H1 (cell line): ENCODE measurements around the gene OPCML. TPM values are rescaled to one million over a fixed set of nuclear protein-coding genes. Genes with fewer than 3 reads are reported as not detected.
A peak's percentile ranks its signal among the peaks of the same experiment; 100 is the strongest.

Source experiments
- CTCF ChIA-PET: fragments of 300-600 bp; sonication (Branson Sonifier 250); formaldehyde crosslinking; loops from one replicate; lab custom pipeline; 2021; ENCODE audit not compliant: partially characterized antibody; lab: Charles Lee
- POLR2A ChIA-PET: fragments of 300-600 bp; sonication (Branson Sonifier 250); formaldehyde crosslinking; loops from one replicate; lab custom pipeline; 2021; ENCODE audit warnings: inconsistent platforms; ENCODE audit not compliant: partially characterized antibody; lab: Charles Lee
- DNase-seq, 2 experiments: peaks; one replicate each; pipeline versions ENCODE4 v3.0.0 to v3.0.0-alpha.2; 2010 to 2022; ENCODE audit warnings: low spot score in 2 of 2, low read depth in 1 of 2, mixed read lengths in 1 of 2
- FAIRE-seq: peaks from 2 replicates; lab custom pipeline; 2011; peaks lifted over from hg19 to GRCh38; lab: Jason Lieb, UNC
- H2AFZ ChIP-seq: 2 replicates; pipeline ENCODE4 v1.8.1; 2012; ENCODE audit warnings: low read length, inconsistent platforms
- H2AK5ac ChIP-seq: 2 replicates; pipeline ENCODE4 v1.6.1; 2013; ENCODE audit warnings: low read depth, low read length
- H2BK120ac ChIP-seq: replicated peaks from 2 replicates; pipeline ENCODE3; 2013; ENCODE audit warnings: low read depth, low read length, inconsistent platforms
- H2BK12ac ChIP-seq: 2 replicates; pipeline ENCODE4 v1.6.1; 2013; ENCODE audit warnings: low read depth, low read length
- H2BK15ac ChIP-seq: 2 replicates; pipeline ENCODE4 v1.6.1; 2013; ENCODE audit warnings: low read length
- H2BK20ac ChIP-seq: 2 replicates; pipeline ENCODE4 v1.6.1; 2013; ENCODE audit warnings: low read length
- H2BK5ac ChIP-seq: 2 replicates; pipeline ENCODE4 v1.6.1; 2013; ENCODE audit warnings: low read depth, low read length
- H3K14ac ChIP-seq: 2 replicates; pipeline ENCODE4 v1.6.1; 2013; ENCODE audit warnings: inconsistent platforms; ENCODE audit not compliant: insufficient read length
- H3K18ac ChIP-seq: 2 replicates; pipeline ENCODE4 v1.6.1; 2013; ENCODE audit warnings: low read length; ENCODE audit errors: extremely low read depth
- H3K23ac ChIP-seq: 2 replicates; pipeline ENCODE4 v1.6.1; 2013; ENCODE audit warnings: inconsistent platforms; ENCODE audit not compliant: insufficient read length
- H3K23me2 ChIP-seq: 2 replicates; pipeline ENCODE4 v1.6.1; 2013; ENCODE audit warnings: low read depth, low read length
- H3K27ac ChIP-seq: 2 replicates; pipeline ENCODE4 v1.6.1; 2011; ENCODE audit warnings: low read depth, low read length, inconsistent platforms
- H3K27me3 ChIP-seq, 4 experiments: replicated peaks in 1 of 4; 1 replicate in 1 of 4; 2 replicates in 3 of 4; pipeline versions ENCODE4 v1.6.1 to v1.8.1; 2011 to 2013; ENCODE audit warnings: low read length in 3 of 4, mild to moderate bottlenecking in 3 of 4, inconsistent platforms in 2 of 4, mixed read lengths in 2 of 4, moderate library complexity in 1 of 4; ENCODE audit not compliant: control insufficient read depth in 3 of 4, insufficient read depth in 3 of 4; ENCODE audit errors: extremely low read depth in 1 of 4
- H3K36me3 ChIP-seq, 4 experiments: 2 replicates each; pipeline versions ENCODE4 v1.6.1 to v1.8.1; 2011 to 2013; ENCODE audit warnings: mild to moderate bottlenecking in 4 of 4, low read length in 3 of 4, moderate library complexity in 2 of 4, control low read depth in 1 of 4, inconsistent platforms in 1 of 4; ENCODE audit not compliant: insufficient read depth in 4 of 4, control insufficient read depth in 2 of 4
- H3K4ac ChIP-seq: replicated peaks from 2 replicates; pipeline ENCODE3; 2013; ENCODE audit warnings: low read length, low read depth, mixed read lengths, inconsistent platforms; ENCODE audit not compliant: insufficient read length
- H3K4me1 ChIP-seq, 4 experiments: replicated peaks in 1 of 4; 1 replicate in 1 of 4; 2 replicates in 3 of 4; pipeline versions ENCODE4 v1.6.1 to v1.8.1; 2011 to 2013; ENCODE audit warnings: low read length in 3 of 4, inconsistent platforms in 2 of 4, mixed read lengths in 1 of 4; ENCODE audit not compliant: insufficient read depth in 4 of 4, control insufficient read depth in 3 of 4
- H3K4me2 ChIP-seq, 2 experiments: 2 replicates each; pipeline versions ENCODE4 v1.6.1 to v1.8.1; 2011 to 2013; ENCODE audit warnings: low read depth in 2 of 2, low read length in 2 of 2, control low read depth in 1 of 2, inconsistent platforms in 1 of 2, mild to moderate bottlenecking in 1 of 2; ENCODE audit not compliant: insufficient read depth in 1 of 2
- H3K4me3 ChIP-seq, 4 experiments: fragments of 200-600, 300-600 bp in 1 of 4; sonication (generic), shearing (Covaris generic), sonication (Bioruptor Twin) in 1 of 4; 2 replicates each; pipeline versions ENCODE4 v1.5.1 to v1.8.1; 2011 to 2016; ENCODE audit warnings: low read length in 4 of 4, low read depth in 3 of 4, control low read depth in 2 of 4, inconsistent platforms in 2 of 4, mild to moderate bottlenecking in 2 of 4, mixed read lengths in 1 of 4, moderate library complexity in 1 of 4; ENCODE audit not compliant: insufficient read depth in 2 of 4; ENCODE audit errors: extremely low read depth in 1 of 4
- H3K56ac ChIP-seq: replicated peaks from 2 replicates; pipeline ENCODE3; 2013; ENCODE audit warnings: low read depth, mild to moderate bottlenecking, mixed read lengths, low read length, inconsistent platforms; ENCODE audit not compliant: insufficient read length
- H3K79me1 ChIP-seq: 2 replicates; pipeline ENCODE4 v1.6.1; 2013; ENCODE audit warnings: low read depth, low read length, control low read depth
- H3K79me2 ChIP-seq, 2 experiments: 2 replicates each; pipeline versions ENCODE4 v1.6.1 to v1.8.1; 2012 to 2013; ENCODE audit warnings: low read length in 2 of 2, mild to moderate bottlenecking in 2 of 2, inconsistent platforms in 1 of 2; ENCODE audit not compliant: insufficient read depth in 2 of 2, control insufficient read depth in 1 of 2
- H3K9ac ChIP-seq, 4 experiments: replicated peaks in 1 of 4; 1 replicate in 1 of 4; 2 replicates in 3 of 4; pipeline versions ENCODE4 v1.6.1 to v1.8.1; 2011 to 2013; ENCODE audit warnings: low read depth in 3 of 4, low read length in 3 of 4, control low read depth in 2 of 4, mild to moderate bottlenecking in 2 of 4, moderate library complexity in 2 of 4, inconsistent platforms in 1 of 4; ENCODE audit errors: extremely low read depth in 1 of 4
- H3K9me3 ChIP-seq, 2 experiments: 2 replicates each; pipeline versions ENCODE4 v1.6.1 to v1.8.1; 2012 to 2013; ENCODE audit warnings: mild to moderate bottlenecking in 2 of 2, moderate library complexity in 2 of 2, control low read depth in 1 of 2, inconsistent platforms in 1 of 2, low read depth in 1 of 2, low read length in 1 of 2, mixed read lengths in 1 of 2; ENCODE audit not compliant: insufficient read depth in 2 of 2
- H4K20me1 ChIP-seq, 2 experiments: replicated peaks in 1 of 2; 2 replicates each; pipeline versions ENCODE3 to v1.8.1; 2011 to 2013; ENCODE audit warnings: inconsistent platforms in 2 of 2, low read length in 2 of 2, mild to moderate bottlenecking in 1 of 2; ENCODE audit not compliant: insufficient read depth in 2 of 2, control insufficient read depth in 1 of 2
- H4K5ac ChIP-seq: 2 replicates; pipeline ENCODE4 v1.6.1; 2013; ENCODE audit warnings: low read length, low read depth, mixed read lengths, inconsistent platforms; ENCODE audit not compliant: insufficient read length
- H4K8ac ChIP-seq: 2 replicates; pipeline ENCODE4 v1.8.0; 2013; ENCODE audit warnings: mild to moderate bottlenecking, moderate library complexity, low read length, inconsistent platforms; ENCODE audit not compliant: insufficient read depth; ENCODE audit errors: extremely low read depth
- H4K91ac ChIP-seq: replicated peaks from 2 replicates; pipeline ENCODE3; 2013; ENCODE audit warnings: low read length, mixed read lengths, inconsistent platforms; ENCODE audit not compliant: insufficient read length
- ZNF274 ChIP-seq: IDR thresholded peaks from 2 replicates; pipeline ENCODE4 v1.7.0; 2012; ENCODE audit warnings: low read length, borderline replicate concordance; ENCODE audit errors: extremely low read depth
- WGBS, 2 experiments: shearing (Covaris generic) in 1 of 2; methylation state at CpG; one replicate each; pipeline versions ENCODE4 v1.1.6 to v1.1.7; 2013 to 2015; ENCODE audit warnings: low lambda C conversion rate in 2 of 2, mixed read lengths in 2 of 2, inconsistent platforms in 1 of 2, low coverage in 1 of 2, missing lambda C conversion rate in 1 of 2; ENCODE audit not compliant: insufficient replicate concordance in 2 of 2, insufficient coverage in 1 of 2, insufficient read length in 1 of 2; ENCODE audit errors: extremely low coverage in 1 of 2, missing lambda C conversion rate in 1 of 2; 5-methylcytosine and 5-hydroxymethylcytosine counted together
- polyA plus RNA-seq, 7 experiments: library from polyadenylated mRNA; depleted of rRNA in 3 of 7; stranded (reverse) in 5 of 7; unstranded in 2 of 7; fragments of >200 nt in 5 of 7; fragments of 200-250 nt in 2 of 7; gene quantifications; 1 replicate in 5 of 7; 2 replicates in 1 of 7; 4 replicates in 1 of 7; pipeline versions ENCODE4 v1.2.1 to v1.2.3, GENCODE V29; 2011 to 2013; ENCODE audit warnings: missing spikeins in 2 of 7, mixed read lengths in 2 of 7
- total RNA-seq: library from RNA; stranded (reverse); fragmentation: NEBNext Ultra II Directional; extraction: Animal tissue kit (Norgen Biotek cat#: 25700); gene quantifications from 2 replicates; pipeline ENCODE4 v1.2.1, GENCODE V29; 2021
- TF ChIP-seq, protein P1 (sequence below), 3 experiments: IDR thresholded peaks; 1 replicate in 2 of 3; 2 replicates in 1 of 3; pipeline versions ENCODE4 v1.5.1 to v1.6.1; 2011; ENCODE audit warnings: low read length in 3 of 3, mild to moderate bottlenecking in 3 of 3, inconsistent platforms in 2 of 3, low read depth in 1 of 3, moderate library complexity in 1 of 3; ENCODE audit not compliant: insufficient read depth in 1 of 3; ENCODE audit errors: control extremely low read depth in 1 of 3

Gene OPCML
- total and polyA plus RNA-seq, 2 of the 8 experiments (the other 6 are each of a cell fraction or from before 2014, with no cell fraction given), result 2.3 to 3.1 TPM

DNA sequence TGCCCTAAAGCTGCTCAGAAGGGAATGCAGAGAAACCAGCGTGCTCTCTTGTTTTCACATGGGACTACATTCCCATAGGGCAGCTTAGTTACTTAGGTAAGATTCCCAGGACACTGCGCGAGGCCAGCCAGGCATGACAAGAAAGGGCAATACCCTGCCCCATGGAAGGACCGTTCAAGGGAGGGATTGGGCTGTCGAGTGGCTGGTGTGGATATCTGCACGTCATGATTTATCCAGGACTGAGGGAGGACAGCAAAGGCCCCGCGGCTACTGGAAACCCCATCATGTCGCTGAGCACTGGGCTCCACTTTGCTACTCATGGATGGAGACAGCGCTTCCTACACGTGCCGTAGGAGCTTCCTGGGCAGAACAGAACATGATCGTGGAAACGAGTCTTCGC, 169.4 kb downstream of the OPCML start:
- Histone ChIP-seq H3K36me3 (no peaks in the 10 kb centered on the region), H2AFZ (no peak overlapping the region), H2BK5ac (no peak overlapping the region), H4K8ac (no peak overlapping the region), H3K23ac (no peak overlapping the region), H2BK120ac (no peak overlapping the region), H3K27me3 (no peaks in the 10 kb centered on the region), H2BK12ac (no peak overlapping the region), H4K5ac (no peak overlapping the region), H3K79me1 (no peaks in the 10 kb centered on the region), H4K91ac (no peak overlapping the region), H3K9me3 (no peaks in the 10 kb centered on the region), H3K18ac (no peak overlapping the region), H2AK5ac (peak overlapping the region; percentile 53; the same call in 1 of the 2 replicates), H3K23me2 (no peaks in the 10 kb centered on the region), H2BK15ac (no peak overlapping the region), H3K9ac (no peak overlapping the region), H2BK20ac (no peak overlapping the region), H3K4me3 (no peak overlapping the region), H3K4me2 (no peak overlapping the region), H3K14ac (no peak overlapping the region), H3K56ac (no peak overlapping the region), H3K4me1 (no peaks in the 10 kb centered on the region), H3K27ac (no peak overlapping the region), H3K4ac (no peak overlapping the region), H3K79me2 (no peaks in the 10 kb centered on the region), H4K20me1 (no peaks in the 10 kb centered on the region)
- WGBS, 2 experiments, result 90% methylated on average over 15 of the region's 15 CpGs; no CpG with 5 or more reads in 1 of the 2 experiments
- CTCF ChIA-PET, result interaction anchor here (0.6 to 1.3 kb wide), 2 partner anchors 28 to 167 kb away, joined by 3 read pairs; no protein-coding TSS in a partner anchor
- FAIRE-seq (no peak), DNase-seq (no peak)
- POLR2A ChIA-PET, result no interaction called here
- no peak for TF ChIP-seq ZNF274
- TF ChIP-seq, protein P1, sequence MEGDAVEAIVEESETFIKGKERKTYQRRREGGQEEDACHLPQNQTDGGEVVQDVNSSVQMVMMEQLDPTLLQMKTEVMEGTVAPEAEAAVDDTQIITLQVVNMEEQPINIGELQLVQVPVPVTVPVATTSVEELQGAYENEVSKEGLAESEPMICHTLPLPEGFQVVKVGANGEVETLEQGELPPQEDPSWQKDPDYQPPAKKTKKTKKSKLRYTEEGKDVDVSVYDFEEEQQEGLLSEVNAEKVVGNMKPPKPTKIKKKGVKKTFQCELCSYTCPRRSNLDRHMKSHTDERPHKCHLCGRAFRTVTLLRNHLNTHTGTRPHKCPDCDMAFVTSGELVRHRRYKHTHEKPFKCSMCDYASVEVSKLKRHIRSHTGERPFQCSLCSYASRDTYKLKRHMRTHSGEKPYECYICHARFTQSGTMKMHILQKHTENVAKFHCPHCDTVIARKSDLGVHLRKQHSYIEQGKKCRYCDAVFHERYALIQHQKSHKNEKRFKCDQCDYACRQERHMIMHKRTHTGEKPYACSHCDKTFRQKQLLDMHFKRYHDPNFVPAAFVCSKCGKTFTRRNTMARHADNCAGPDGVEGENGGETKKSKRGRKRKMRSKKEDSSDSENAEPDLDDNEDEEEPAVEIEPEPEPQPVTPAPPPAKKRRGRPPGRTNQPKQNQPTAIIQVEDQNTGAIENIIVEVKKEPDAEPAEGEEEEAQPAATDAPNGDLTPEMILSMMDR (IDR thresholded peaks at IDR 0.05; ENCODE audit: control extremely low read depth in 1 of 3, insufficient read depth in 1 of 3, low read depth in 1 of 3, low read length in 3 of 3), result no peak
